Omental fat pad (tissue), 4 donors: Measurements from ENCODE around the gene FAM118A. TPM values are rescaled to one million over a fixed set of nuclear protein-coding genes. Genes with fewer than 3 reads are reported as not detected.
"Not testable (repeated sequence)": the region's sequence is repeated elsewhere in the genome, so short reads cannot be mapped to it uniquely, and the experiment has no call there.

Source experiments
- ATAC-seq: fragments of 150-250 bp; one replicate; pipeline ENCODE4 v1.9.1; 2016; ENCODE audit warnings: mild to moderate bottlenecking, moderate library complexity; ENCODE audit not compliant: low FRiP score
- DNase-seq: peaks from one replicate; pipeline ENCODE4 v3.0.0-alpha.2; 2019; ENCODE audit warnings: low spot score
- total RNA-seq, 4 donors: library from RNA; depleted of rRNA; stranded (reverse); fragments of >200 nt; gene quantifications; one replicate each; pipeline ENCODE4 v1.1.0, GENCODE V29; 2016
- TF ChIP-seq, protein P1 (sequence below), 3 donors: fragments of 450-650 bp; IDR thresholded peaks; one replicate each; pipeline ENCODE4 v1.5.1; 2016 to 2017; ENCODE audit warnings: antibody characterized with exemption in 3 of 3, mild to moderate bottlenecking in 3 of 3, moderate library complexity in 2 of 3

The FAM118A gene
- total RNA-seq, 4 donors from 2014 or later: 16.9 to 59.0 (median 33.7) TPM

DNA sequence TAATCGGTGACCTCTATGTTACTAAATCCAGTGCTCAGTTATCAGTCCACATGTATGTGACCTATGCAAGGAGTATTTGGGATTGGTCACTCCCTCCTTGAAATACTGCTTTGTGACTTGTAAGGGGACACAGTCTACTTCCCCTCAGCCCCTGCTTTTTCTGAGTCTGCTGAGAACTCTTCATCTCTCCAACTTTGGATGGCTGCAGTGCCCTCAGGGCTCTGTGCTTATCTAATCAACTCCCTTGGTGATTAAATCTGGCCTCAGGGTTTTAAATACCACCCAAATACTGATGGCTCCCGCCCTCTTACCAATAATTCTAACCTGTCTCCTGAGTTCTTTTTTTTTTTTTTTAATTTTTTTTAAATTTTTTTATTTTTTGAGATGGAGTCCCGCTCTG is 40.2 kb downstream of the FAM118A start:
- TF ChIP-seq, protein P1, sequence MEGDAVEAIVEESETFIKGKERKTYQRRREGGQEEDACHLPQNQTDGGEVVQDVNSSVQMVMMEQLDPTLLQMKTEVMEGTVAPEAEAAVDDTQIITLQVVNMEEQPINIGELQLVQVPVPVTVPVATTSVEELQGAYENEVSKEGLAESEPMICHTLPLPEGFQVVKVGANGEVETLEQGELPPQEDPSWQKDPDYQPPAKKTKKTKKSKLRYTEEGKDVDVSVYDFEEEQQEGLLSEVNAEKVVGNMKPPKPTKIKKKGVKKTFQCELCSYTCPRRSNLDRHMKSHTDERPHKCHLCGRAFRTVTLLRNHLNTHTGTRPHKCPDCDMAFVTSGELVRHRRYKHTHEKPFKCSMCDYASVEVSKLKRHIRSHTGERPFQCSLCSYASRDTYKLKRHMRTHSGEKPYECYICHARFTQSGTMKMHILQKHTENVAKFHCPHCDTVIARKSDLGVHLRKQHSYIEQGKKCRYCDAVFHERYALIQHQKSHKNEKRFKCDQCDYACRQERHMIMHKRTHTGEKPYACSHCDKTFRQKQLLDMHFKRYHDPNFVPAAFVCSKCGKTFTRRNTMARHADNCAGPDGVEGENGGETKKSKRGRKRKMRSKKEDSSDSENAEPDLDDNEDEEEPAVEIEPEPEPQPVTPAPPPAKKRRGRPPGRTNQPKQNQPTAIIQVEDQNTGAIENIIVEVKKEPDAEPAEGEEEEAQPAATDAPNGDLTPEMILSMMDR (IDR thresholded peaks at IDR 0.05): no peak
- no peak for DNase-seq
- no peak for ATAC-seq

DNA sequence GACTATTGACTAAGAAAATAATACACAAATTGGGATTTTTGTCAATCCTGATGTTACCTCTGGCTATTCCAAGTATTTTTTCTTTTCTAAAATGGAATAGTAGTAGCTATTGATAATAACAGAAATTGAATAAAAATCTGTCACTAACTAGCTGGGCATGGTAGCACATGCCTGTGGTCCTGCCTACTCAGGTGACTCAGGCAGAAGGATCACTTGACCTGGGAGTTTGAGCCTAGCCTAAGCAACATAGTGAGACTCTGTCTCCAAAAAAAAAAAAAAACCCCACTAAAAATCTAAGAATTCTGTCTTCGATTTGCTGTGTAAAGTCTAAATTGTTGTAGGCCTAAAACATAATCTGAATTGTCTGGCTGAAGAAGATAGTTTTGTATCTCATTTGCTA is 42.2 kb downstream of the FAM118A start:
- TF ChIP-seq, protein P1 (IDR thresholded peaks at IDR 0.05): no peak
- ATAC-seq (no peak), DNase-seq (no peak)

DNA sequence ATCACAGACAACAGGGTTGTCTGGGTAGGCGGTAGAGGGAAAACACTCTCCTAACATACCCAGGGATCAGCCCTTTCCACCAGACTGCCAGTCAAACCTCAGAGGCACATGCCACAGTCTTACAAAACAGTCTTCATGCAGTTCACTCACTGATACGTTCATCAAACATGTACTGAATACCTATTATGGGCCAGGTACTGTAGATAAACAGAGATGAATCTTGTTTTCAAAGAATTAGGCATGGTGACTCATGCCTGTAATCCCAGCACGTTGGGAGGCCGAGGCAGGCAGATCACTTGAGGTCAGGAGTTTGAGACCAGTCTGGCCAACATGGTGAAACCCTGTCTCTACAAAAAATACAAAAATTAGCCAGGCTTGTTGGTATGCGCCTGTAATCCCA is 43.0 kb downstream of the FAM118A start:
- not testable (repeated sequence) for DNase-seq, ATAC-seq

DNA sequence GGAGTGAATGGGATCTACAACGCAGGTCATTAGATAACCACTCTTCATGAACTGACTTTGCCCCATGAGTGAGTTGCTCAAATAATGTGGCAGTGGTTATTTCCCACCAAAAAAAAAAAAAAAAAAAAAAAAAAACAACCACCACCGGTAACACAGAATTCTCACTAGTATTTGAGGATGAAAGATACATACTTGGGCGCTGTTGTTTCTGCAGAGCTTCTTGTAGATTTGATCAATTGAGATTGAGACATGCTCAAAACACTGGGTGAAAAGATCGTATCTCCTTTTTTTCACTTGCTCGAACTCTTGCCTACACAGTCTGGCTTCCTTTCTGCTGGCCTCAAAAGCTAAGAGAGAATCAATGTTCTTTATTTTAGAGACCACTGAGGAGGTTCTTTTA is 44.1 kb downstream of the FAM118A start:
- DNase-seq (no peak), ATAC-seq (no peak)
- TF ChIP-seq, protein P1 (IDR thresholded peaks at IDR 0.05): no peak

DNA sequence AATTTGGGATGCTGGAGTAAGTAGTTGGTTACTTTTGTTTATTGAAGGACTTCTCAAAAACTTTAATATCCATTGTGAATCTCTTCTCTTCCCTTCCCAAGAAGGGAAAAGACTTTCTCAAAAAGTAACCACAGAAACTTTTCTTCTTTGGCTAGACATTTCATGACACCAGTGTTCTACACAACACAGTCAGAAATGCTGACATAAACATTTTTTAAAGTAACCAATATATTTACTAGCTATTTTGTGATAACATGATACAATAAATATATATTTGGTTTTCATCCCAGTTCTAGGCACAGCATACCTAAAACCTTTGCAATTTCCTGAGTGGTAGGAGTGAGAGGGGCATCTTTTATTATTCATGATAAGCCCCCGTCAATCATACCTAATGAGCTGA is 47.8 kb downstream of the FAM118A start:
- DNase-seq: no peak
- TF ChIP-seq, protein P1 (IDR thresholded peaks at IDR 0.05): no peak
- ATAC-seq: no peak

DNA sequence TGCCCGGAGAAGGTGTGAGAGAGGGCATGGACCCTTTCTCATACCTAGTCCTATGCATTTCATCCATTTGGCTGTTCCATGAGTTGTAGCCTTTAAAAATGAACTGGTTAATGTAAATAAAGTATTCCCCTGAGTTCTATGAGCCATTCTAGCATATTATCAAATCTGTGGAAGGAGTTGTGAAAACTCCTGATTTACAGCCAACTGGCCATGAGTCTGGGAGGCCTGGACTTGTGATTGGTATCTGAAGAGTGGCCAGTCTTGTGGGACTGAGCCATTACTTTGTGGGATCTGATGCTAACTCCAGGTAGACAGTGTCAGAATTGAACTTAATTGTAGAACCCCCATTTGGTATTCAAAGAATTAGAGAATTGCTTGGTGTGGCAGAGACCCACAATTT is 48.4 kb downstream of the FAM118A start:
- ATAC-seq (no peak), DNase-seq (no peak)
- TF ChIP-seq, protein P1 (IDR thresholded peaks at IDR 0.05): no peak

DNA sequence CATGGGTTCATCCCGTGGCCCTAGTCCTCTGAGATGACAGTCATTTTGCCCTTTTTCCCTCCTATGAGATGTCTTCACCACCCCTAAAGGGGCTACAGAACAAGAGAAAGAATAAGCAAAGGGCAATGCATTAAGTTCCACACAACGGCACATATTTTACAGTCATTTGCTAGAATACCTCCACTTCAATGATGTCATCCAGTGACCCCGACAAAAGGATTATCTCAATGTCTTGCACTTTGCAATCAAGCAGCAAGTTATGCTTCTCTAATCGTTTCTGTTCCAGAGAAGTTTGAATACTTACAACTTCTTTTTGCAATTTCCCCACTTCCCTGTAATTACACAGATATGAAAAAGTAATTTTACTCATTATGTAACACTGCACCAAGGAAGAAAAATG is 49.9 kb downstream of the FAM118A start:
- TF ChIP-seq, protein P1 (IDR thresholded peaks at IDR 0.05): no peak
- DNase-seq: no peak
- ATAC-seq: no peak

DNA sequence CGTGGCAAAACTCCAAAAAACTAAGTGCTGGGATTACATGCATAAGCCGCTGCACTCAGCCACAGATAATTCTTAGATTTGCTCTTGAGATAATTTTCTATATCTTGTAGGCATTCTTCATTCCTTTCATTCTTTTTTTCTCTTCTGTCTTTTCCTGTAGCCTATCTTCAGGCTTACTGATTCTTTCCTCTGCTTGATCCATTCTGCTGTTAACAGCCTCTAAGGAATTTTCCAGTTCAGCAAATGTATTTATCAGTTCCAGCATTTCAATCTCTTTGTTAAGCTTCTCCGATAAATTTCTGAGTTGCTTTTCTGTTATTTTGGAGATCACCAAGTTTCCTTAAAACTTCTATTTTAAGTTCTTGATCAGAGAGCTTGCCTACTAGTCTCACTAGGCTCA is 57.0 kb downstream of the FAM118A start:
- TF ChIP-seq, protein P1 (IDR thresholded peaks at IDR 0.05): no peak
- ATAC-seq: no peak
- DNase-seq: no peak

DNA sequence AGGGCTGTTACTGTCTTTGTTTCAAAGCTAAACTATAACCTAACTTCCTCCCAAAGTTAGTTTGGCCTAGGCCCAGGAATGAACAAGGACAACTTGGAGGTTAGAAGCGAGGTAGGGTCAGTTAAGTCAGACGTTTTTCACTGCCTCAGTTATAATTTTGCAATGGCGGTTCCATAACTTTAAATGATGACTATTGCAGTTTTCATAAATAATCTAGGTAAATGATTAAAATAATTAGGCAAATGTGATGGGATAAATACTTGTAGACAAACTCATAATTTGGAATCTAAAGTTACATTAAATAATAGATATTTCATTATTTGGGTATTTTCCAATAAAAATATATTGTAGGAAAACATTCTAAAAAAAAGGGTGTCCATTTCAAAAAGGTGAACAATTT is 63.9 kb downstream of the FAM118A start:
- ATAC-seq, DNase-seq: not testable (repeated sequence)
